ENCODE data around the gene KIAA1217. TPM values are rescaled to one million over a fixed set of nuclear protein-coding genes. Genes with fewer than 3 reads are reported as not detected.

The KIAA1217 gene
- 10 to 100 TPM; 73.9 to 84.0 (median 74.2) TPM for polyA plus RNA-seq (ENCODE audit: insufficient read length in 3 of 3)

GRCh38 chr10:24208661-24209431 is at the start of gene KIAA1217:
Gene KIAA1217 (plus strand): TSS chr10:24209138. CDS start chr10:24209194, 56 bp downstream.
- DNase-seq (ENCODE audit: low read depth in 3 of 3, low spot score in 2 of 3), result peak in 1 of 3 donors; percentile 62

DNA sequence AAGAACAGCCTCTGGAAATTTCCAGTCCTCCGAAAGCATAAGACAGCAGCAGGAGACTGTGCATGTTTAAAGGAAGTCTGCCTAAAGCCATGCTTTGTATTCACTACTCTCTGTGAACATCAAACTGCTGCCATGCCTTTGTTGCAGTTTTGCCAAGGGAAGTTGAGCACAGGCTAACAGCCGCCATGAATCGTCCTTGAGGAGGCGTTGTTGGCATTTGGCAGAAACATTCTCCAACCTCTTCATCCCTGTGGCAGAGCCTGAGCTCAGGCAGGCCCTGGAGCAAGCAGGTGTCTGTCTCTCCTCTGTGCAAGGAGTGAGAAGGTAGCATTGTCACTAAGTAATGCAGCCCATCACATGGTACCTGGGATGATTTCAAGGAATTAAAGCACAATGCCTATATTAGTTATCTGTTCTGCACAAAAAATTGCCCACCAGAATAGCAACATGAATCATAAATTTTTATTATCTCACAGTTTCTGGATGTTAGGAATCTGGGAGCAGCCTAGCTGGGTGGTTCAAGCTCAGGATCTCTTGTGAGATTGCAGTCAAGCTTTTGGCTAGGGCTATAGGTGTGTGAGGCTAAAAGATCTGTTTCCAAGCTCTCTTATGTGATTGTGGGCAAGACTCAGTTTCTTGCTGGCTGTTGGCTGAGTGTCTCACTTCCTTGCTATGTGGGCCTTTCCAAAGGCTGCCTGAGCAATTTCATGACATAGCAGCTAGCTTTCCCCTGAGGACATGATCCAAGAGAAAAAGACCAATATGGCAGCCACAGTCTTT is 46.5 kb upstream of the KIAA1217 start:
- no peak for DNase-seq (ENCODE audit: low read depth in 3 of 3, low spot score in 2 of 3)

- DNase-seq (ENCODE audit: low read depth in 3 of 3, low spot score in 2 of 3), result no peak
Measured at GRCh38 chr10:24163485-24163884, 45.5 kb upstream of the KIAA1217 start.

GRCh38 chr10:24168258-24169170 is 40.4 kb upstream of the KIAA1217 start:
- DNase-seq (ENCODE audit: low read depth in 3 of 3, low spot score in 2 of 3), result no peak

GRCh38 chr10:24170199-24170598 is 38.7 kb upstream of the KIAA1217 start:
- no peak for DNase-seq (ENCODE audit: low read depth in 3 of 3, low spot score in 2 of 3)

DNA sequence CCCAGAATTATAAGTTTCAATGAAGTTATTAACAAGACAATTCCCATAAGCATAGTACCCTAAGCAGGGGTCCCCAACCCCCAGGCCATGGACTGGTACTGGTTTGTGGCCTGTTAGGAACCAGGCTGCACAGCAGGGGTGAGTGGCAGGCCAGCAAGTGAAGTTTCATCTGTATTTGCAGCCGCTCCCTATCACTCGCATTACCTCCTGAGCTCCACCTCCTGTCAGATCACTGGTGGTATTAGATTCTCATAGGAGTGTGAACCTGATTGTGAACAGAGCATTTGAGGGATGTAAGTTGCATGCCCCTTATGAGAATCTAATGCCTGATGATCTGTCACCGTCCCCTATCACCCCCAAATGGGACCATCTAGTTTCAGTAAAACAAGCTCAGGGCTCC is 36.0 kb upstream of the KIAA1217 start:
- DNase-seq (ENCODE audit: low read depth in 3 of 3, low spot score in 2 of 3), result no peak

GRCh38 chr10:24174014-24174413 is 34.9 kb upstream of the KIAA1217 start:
- no peak for DNase-seq (ENCODE audit: low read depth in 3 of 3, low spot score in 2 of 3)

- DNase-seq (ENCODE audit: low read depth in 3 of 3, low spot score in 2 of 3), result no peak
Measured at GRCh38 chr10:24176658-24177057, 32.3 kb upstream of the KIAA1217 start.

- DNase-seq (ENCODE audit: low read depth in 3 of 3, low spot score in 2 of 3), result no peak
Measured at GRCh38 chr10:24177636-24178035, 31.3 kb upstream of the KIAA1217 start.

GRCh38 chr10:24180891-24181290 is 28.0 kb upstream of the KIAA1217 start:
- no peak for DNase-seq (ENCODE audit: low read depth in 3 of 3, low spot score in 2 of 3)

- DNase-seq (ENCODE audit: low read depth in 3 of 3, low spot score in 2 of 3), result no peak
Measured at GRCh38 chr10:24184455-24184854, 24.5 kb upstream of the KIAA1217 start.

- DNase-seq (ENCODE audit: low read depth in 3 of 3, low spot score in 2 of 3), result no peak
Measured at GRCh38 chr10:24193330-24193729, 15.6 kb upstream of the KIAA1217 start.

DNA sequence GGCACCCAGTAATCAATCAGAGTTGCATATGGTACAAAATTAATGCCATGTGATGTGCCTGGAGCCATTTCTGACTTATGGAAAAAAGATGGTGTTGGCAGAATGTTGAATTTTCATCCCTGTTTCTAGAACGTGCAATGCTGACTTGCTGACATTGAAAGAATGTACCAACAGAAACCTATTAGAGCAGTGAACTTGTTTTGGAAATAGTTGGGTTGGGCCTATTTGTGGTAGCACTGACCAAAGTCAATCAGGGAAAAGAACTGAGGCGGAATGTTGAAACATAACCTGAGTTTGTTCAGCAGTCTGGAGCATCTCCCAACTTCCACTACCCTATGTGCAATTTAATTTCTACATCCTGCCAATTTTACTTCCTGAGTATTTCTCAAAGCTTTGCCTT is 11.7 kb upstream of the KIAA1217 start:
- DNase-seq (ENCODE audit: low read depth in 3 of 3, low spot score in 2 of 3), result no peak

DNA sequence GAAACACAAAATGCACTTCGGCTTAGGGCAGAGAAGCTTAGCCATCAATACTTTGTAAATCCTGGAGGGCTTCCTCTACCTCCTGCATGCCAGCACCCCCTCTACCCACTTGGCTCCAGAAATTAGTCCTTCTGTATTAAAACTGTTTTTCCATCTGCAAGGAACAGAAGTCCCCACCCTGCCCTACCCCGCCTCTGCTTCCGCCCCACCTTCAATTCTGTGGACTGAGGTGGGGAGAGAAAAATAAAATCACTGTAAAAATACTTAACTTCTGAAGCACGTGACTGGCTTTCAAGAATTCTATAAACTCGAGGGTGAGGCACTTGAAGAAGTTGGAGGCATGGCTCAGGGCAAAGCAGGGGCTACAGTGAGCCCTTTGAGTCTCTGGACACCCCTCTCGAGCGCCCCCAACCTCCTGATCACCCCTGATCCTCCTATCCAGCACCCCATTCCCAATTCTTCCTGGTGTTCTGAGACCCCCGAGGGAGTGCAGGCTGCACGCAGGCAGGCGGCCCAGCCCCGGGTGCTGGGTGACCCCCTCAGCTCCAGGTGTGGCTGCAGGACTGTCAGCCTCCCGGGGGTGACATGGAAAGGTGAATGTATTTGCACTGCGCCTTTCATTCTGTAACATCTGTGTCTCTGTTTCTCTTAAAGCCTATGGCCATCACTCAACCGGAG is 7.3 kb upstream of the KIAA1217 start:
- no peak for DNase-seq (ENCODE audit: low read depth in 3 of 3, low spot score in 2 of 3)

- DNase-seq (ENCODE audit: low read depth in 3 of 3, low spot score in 2 of 3), result no peak
Measured at GRCh38 chr10:24202181-24202570, 6.8 kb upstream of the KIAA1217 start.

DNA sequence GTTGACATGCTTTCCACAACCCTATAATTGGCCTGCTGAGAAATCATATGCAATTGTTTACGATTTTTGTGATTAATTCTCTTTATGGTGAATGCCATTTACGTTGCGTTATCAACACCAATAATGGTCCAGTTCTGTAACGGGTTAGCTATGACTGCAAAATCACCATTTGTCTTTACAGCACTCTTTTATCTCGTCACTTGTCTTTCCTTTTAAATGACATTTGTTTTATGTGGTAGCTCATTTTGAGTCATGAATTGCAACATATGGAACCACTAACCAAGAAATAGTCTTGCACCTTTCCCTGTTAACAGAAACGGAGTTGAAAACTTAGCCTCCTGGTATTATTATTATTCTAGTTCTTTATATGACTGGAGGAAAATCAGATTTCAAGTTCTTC is 3.1 kb upstream of the KIAA1217 start:
- no peak for DNase-seq (ENCODE audit: low read depth in 3 of 3, low spot score in 2 of 3)

- DNase-seq (ENCODE audit: low read depth in 3 of 3, low spot score in 2 of 3), result no peak
Measured at GRCh38 chr10:24206334-24206733, 2.6 kb upstream of the KIAA1217 start.

DNA sequence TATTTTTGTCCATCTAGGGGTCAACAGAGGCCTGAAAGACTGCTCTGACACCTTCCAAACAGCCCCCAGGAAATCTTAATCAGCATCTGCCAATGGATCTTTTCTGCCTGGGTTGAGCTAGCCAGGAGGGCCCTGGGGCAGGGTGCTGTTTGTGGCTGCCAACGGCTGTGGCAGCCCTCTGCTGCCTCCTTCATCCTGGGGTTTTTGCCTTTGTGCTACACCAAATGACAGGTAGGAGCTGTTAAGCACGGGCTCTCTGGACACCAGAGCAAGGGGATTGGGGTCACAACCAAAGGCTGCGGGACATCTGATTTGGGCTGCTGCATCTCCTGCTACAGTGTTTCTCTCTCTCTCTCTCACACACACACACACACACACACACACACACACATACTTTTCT is 2.0 kb upstream of the KIAA1217 start:
- DNase-seq (ENCODE audit: low read depth in 3 of 3, low spot score in 2 of 3), result no peak

DNA sequence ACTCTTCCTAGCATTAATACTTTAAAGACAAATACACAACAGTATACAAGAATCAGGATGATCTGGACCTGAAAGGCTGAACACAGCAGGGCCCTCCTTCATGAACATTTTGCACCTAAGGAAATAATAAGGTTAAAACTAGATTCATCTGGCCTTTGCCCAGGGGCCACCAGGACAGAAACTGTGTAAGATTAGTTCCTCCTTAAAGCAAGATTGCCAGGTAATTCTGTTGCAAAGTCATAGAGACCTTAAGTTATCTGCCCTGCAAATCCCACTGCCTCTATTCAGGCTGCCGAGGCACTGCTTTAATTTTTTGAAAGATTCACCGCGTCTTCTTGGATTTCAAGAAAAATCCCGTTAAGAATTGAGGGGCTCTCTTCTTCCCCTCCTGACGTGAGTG is 1.6 kb upstream of the KIAA1217 start:
- DNase-seq (ENCODE audit: low read depth in 3 of 3, low spot score in 2 of 3), result no peak
